Loucy (cell line): ENCODE data around the gene BPTF.
A peak's percentile ranks its signal among the peaks of the same experiment; 100 is the strongest.
"Not testable (repeated sequence)": the region's sequence is repeated elsewhere in the genome, so short reads cannot be mapped to it uniquely, and the experiment has no call there.

Experiments used
- H2AFZ ChIP-seq: fragments of 200-600 bp; sonication (generic); 2 replicates; pipeline ENCODE4 v1.6.0; 2016; ENCODE audit warnings: antibody characterized with exemption, mild to moderate bottlenecking, low read length, moderate library complexity
- H3F3A ChIP-seq: fragments of 200-600 bp; 2 replicates; pipeline ENCODE4 v1.6.0; 2016; ENCODE audit warnings: antibody characterized with exemption, low read depth, mild to moderate bottlenecking
- H3K27me3 ChIP-seq: fragments of 200-600 bp; sonication (generic); 2 replicates; pipeline ENCODE4 v1.6.1; 2014; ENCODE audit warnings: low read length, mild to moderate bottlenecking; ENCODE audit not compliant: insufficient read depth, poor library complexity, severe bottlenecking
- H3K36me3 ChIP-seq: fragments of 200-600 bp; sonication (generic); 2 replicates; pipeline ENCODE4 v1.6.1; 2016; ENCODE audit warnings: low read length; ENCODE audit not compliant: insufficient read depth
- H3K4me1 ChIP-seq: fragments of 200-600 bp; sonication (generic); 2 replicates; pipeline ENCODE4 v1.5.1; 2014; ENCODE audit warnings: low read length, mild to moderate bottlenecking; ENCODE audit not compliant: insufficient read depth, poor library complexity, severe bottlenecking
- H3K4me2 ChIP-seq: fragments of 200-600 bp; sonication (generic); 2 replicates; pipeline ENCODE4 v1.6.0; 2014; ENCODE audit warnings: antibody characterized with exemption, low read length, low read depth, mild to moderate bottlenecking; ENCODE audit not compliant: poor library complexity, severe bottlenecking
- H3K4me3 ChIP-seq: fragments of 200-600 bp; sonication (generic); 2 replicates; pipeline ENCODE4 v1.5.1; 2014; ENCODE audit warnings: low read length, mild to moderate bottlenecking, mixed read lengths; ENCODE audit not compliant: poor library complexity, severe bottlenecking
- H3K79me2 ChIP-seq: fragments of 200-600 bp; sonication (generic); 2 replicates; pipeline ENCODE4 v1.6.1; 2014; ENCODE audit warnings: low read length; ENCODE audit not compliant: insufficient read depth
- H3K9ac ChIP-seq: fragments of 200-600 bp; sonication (generic); 2 replicates; pipeline ENCODE4 v1.6.0; 2014; ENCODE audit warnings: mild to moderate bottlenecking, low read depth, low read length, moderate library complexity; ENCODE audit not compliant: poor library complexity, severe bottlenecking
- H3K9me2 ChIP-seq: fragments of 200-600 bp; sonication (generic); replicated peaks from 2 replicates; pipeline ENCODE4 v1.6.1; 2016; ENCODE audit warnings: low read depth, low read length, mixed read lengths
- H3K9me3 ChIP-seq: fragments of 200-600 bp; sonication (generic); 2 replicates; pipeline ENCODE4 v1.6.1; 2014; ENCODE audit warnings: mild to moderate bottlenecking, antibody characterized with exemption, low read length, low read depth; ENCODE audit not compliant: insufficient read depth
- H4K20me1 ChIP-seq: fragments of 200-600 bp; sonication (generic); 2 replicates; pipeline ENCODE4 v1.6.0; 2014; ENCODE audit warnings: antibody characterized with exemption, low read length, mild to moderate bottlenecking; ENCODE audit not compliant: insufficient read depth, poor library complexity, severe bottlenecking
- EZH2phosphoT487 ChIP-seq: fragments of 200-600 bp; IDR thresholded peaks from 2 replicates; pipeline ENCODE4 v1.6.1; 2018; ENCODE audit warnings: antibody characterized with exemption, mild to moderate bottlenecking, moderate library complexity, borderline replicate concordance
- TF ChIP-seq, protein P1 (sequence below): fragments of 200-600 bp; sonication (generic); conservative IDR thresholded peaks from 2 replicates; pipeline ENCODE4 v1.5.1; 2014; ENCODE audit warnings: mild to moderate bottlenecking, antibody characterized with exemption, low read length

Gene BPTF

DNA sequence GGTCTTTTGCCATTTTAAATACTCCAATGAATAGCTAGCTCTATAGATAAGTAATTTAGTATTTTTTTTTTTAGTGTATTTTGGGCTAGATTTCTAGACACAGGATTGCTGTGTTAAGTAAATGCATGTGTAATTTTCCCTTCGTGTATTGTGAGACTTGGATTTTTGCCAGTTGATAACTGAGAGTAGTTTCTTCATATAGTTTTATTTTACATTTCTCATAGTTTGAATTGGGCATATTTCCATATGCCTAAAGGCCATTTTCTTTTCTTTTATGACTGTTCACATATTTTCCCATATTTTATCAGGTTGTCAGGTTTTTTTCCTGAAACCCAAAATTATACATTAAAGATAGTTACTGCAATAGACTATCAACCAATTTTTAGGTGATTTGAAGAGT, 59.4 kb downstream of the BPTF start:
- H3F3A ChIP-seq = no peaks in the 10 kb centered on the region

DNA sequence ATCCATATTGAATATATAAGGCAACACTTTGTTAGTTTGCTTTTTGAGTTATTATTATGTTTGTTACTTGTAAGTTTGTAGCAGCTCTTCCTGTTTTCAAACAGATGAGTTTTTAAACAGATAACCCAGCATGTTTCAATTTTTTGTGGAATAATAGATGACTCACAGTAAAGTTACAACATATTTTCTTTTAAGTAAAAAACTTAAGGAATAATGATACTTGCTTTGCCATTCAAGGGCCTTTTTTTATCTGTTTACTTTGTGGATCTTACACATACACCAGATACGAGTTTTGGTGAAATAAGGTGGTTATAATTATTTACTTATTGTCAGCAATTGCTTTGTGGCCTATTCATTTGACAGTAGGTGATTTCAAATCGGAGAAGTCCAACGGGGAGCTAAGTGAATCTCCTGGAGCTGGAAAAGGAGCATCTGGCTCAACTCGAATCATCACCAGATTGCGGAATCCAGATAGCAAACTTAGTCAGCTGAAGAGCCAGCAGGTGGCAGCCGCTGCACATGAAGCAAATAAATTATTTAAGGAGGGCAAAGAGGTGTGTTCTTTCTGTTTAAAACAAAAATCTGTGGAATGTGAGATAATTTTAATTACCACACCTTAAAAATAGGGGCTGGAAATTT, 66.3 kb downstream of the BPTF start:
- no peak overlapping the region for H2AFZ ChIP-seq
- no peak overlapping the region for H3K4me2 ChIP-seq
- no peak for TF ChIP-seq EZH2phosphoT487
- TF ChIP-seq, protein P1, sequence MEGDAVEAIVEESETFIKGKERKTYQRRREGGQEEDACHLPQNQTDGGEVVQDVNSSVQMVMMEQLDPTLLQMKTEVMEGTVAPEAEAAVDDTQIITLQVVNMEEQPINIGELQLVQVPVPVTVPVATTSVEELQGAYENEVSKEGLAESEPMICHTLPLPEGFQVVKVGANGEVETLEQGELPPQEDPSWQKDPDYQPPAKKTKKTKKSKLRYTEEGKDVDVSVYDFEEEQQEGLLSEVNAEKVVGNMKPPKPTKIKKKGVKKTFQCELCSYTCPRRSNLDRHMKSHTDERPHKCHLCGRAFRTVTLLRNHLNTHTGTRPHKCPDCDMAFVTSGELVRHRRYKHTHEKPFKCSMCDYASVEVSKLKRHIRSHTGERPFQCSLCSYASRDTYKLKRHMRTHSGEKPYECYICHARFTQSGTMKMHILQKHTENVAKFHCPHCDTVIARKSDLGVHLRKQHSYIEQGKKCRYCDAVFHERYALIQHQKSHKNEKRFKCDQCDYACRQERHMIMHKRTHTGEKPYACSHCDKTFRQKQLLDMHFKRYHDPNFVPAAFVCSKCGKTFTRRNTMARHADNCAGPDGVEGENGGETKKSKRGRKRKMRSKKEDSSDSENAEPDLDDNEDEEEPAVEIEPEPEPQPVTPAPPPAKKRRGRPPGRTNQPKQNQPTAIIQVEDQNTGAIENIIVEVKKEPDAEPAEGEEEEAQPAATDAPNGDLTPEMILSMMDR = 0 out of 2 replicates have a peak, but pooled peaks have one; percentile 13
- peaks cover 11% of the 10 kb centered on the region for H4K20me1 ChIP-seq
- H3K9ac ChIP-seq = no peak overlapping the region
- 0 out of 2 replicates have a peak, but pooled peaks cover 3% of the 10 kb centered on the region for H3K79me2 ChIP-seq
- no peaks in the 10 kb centered on the region for H3K27me3 ChIP-seq
- no peaks in the 10 kb centered on the region for H3K9me3 ChIP-seq
- H3F3A ChIP-seq = no peaks in the 10 kb centered on the region
- peaks cover 89% of the 10 kb centered on the region; the same call in 1 of the 2 replicates for H3K36me3 ChIP-seq
- no peak overlapping the region for H3K4me3 ChIP-seq
- H3K9me2 ChIP-seq = no peaks in the 10 kb centered on the region
- no peaks in the 10 kb centered on the region for H3K4me1 ChIP-seq

More for the DNA sequence above, 59.4 kb downstream of the BPTF start:
- H3K4me1 ChIP-seq = no peaks in the 10 kb centered on the region
- no peaks in the 10 kb centered on the region for H3K9me3 ChIP-seq
- no peak overlapping the region for H3K4me3 ChIP-seq
- no peak overlapping the region for H3K4me2 ChIP-seq
- H3K79me2 ChIP-seq = peaks cover 19% of the 10 kb centered on the region; the same call in 1 of the 2 replicates
- no peak overlapping the region for H3K9ac ChIP-seq
- peaks cover 12% of the 10 kb centered on the region for H4K20me1 ChIP-seq
- TF ChIP-seq, protein P1 = no peak
- TF ChIP-seq EZH2phosphoT487 = no peak
- H3K36me3 ChIP-seq = peaks cover 61% of the 10 kb centered on the region; the same call in 1 of the 2 replicates
- H2AFZ ChIP-seq = no peak overlapping the region
- no peaks in the 10 kb centered on the region for H3K9me2 ChIP-seq
- no peaks in the 10 kb centered on the region for H3K27me3 ChIP-seq

DNA sequence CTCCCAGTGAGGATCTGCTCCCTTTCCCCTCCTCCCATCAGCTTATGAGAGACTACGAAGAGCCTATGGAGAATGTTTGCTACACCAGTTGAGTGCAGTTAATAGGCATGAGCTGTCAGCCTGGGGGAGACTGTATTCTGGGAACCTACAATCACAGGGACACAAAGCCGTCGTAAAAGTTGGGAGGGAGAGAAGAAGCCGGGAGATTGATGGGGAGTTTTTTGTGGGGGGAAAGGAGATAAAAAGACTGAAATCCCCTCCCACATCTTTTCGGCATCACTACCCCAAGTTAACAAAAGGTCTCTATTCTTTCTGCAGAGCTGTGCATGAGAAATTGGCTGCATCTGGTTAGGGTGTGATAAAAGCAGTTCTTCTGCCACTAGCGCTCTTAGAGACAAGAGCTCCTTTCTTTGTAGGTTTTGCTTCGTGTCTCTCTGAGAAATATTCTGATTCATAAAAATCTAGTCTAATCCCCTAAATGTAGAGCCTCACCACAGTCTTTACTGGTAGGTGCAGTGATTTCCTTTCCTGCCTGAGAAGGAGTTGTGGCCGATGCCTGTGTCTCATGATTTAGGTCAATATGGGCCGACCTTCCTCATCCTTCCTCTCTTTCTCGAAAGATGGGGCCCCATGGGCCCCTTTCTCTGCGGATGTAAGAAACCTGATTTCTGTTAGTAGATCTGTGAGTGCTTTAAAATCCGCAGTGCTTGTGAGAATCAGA, 77.4 kb downstream of the BPTF start:
- Histone ChIP-seq H4K20me1 (no peaks in the 10 kb centered on the region), H3K4me2 (no peak overlapping the region), H3K36me3 (peaks cover 82% of the 10 kb centered on the region), H3K9me3 (no peaks in the 10 kb centered on the region), H3K9me2 (no peaks in the 10 kb centered on the region), H2AFZ (no peak overlapping the region), H3K79me2 (no peaks in the 10 kb centered on the region), H3K4me3 (no peak overlapping the region), H3K27me3 (no peaks in the 10 kb centered on the region), H3K9ac (no peak overlapping the region), H3F3A (no peaks in the 10 kb centered on the region), H3K4me1 (no peaks in the 10 kb centered on the region)
- no peak for TF ChIP-seq EZH2phosphoT487
- TF ChIP-seq, protein P1 = no peak

DNA sequence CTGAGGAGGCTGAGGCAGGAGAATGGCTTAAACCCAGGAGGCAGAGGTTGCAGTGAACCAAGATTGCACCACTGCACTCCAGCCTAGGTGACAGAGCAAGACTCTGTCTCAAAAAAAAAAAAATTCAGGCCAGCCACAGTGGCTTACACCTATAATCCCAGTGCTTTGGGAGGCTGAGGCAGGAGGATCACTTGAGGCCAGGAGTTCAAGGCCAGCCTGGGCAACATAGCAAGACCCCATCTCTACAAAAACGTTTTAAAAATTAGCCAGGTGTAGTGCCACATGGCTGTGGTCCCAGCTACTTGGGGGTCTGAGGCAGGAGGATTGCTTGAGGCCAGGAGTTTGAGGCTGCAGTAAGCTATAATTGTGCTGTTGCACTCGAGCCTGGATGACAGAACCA, 80.0 kb downstream of the BPTF start:
- not testable (repeated sequence) for H3K79me2 ChIP-seq, H3K4me1 ChIP-seq, H3K4me2 ChIP-seq, H4K20me1 ChIP-seq, H3F3A ChIP-seq, H3K9ac ChIP-seq, H3K27me3 ChIP-seq, H3K4me3 ChIP-seq, H3K9me3 ChIP-seq, H2AFZ ChIP-seq, H3K9me2 ChIP-seq
- H3K36me3 ChIP-seq = peaks cover 83% of the 10 kb centered on the region

DNA sequence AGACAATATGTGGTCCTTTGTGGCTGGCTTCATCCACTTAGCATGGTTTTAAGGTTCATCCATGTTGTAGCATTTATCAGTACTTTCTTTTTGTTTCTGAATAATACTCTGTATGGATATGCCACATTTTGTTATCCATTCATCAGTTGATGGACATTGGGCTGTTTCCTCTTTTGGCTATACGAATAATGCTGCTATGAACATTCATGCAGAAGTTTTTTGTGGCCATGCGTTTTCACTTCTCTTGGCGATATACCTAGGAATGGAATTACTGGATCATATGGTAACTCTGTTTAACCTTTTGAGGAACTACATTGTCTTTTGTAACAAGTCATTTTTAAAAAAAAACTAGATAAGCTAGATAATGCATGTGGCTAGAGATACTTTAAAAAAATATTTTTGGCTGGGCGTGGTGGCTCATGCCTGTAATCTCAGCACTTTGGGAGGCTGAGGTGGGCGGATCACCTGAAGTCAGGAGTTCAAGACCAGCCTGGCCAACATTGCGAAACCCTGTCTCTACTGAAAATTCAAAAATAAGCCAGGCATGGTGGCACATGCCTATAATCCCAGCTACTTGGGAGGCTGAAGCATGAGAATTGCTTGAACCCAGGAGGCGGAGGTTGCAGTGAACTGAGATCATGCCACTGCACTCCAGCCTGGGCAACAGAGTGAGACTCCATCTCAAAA, 85.0 kb downstream of the BPTF start:
- peaks cover 80% of the 10 kb centered on the region for H3K36me3 ChIP-seq

More for the DNA sequence above, 85.0 kb downstream of the BPTF start:
- not testable (repeated sequence) for H3K4me3 ChIP-seq, H3K4me1 ChIP-seq, H3K9ac ChIP-seq, H3F3A ChIP-seq, H3K4me2 ChIP-seq, H3K9me3 ChIP-seq, H4K20me1 ChIP-seq, H2AFZ ChIP-seq, H3K27me3 ChIP-seq, H3K9me2 ChIP-seq, H3K79me2 ChIP-seq
